Measurements from ENCODE around the gene KHDRBS2. TPM values are rescaled to one million over a fixed set of nuclear protein-coding genes. Genes with fewer than 3 reads are reported as not detected.
A peak's percentile ranks its signal among the peaks of the same experiment; 100 is the strongest.

KHDRBS2 gene
- total RNA-seq (2014; rRNA removed; shearing (Covaris generic)) = not detected in 2 replicates

DNA sequence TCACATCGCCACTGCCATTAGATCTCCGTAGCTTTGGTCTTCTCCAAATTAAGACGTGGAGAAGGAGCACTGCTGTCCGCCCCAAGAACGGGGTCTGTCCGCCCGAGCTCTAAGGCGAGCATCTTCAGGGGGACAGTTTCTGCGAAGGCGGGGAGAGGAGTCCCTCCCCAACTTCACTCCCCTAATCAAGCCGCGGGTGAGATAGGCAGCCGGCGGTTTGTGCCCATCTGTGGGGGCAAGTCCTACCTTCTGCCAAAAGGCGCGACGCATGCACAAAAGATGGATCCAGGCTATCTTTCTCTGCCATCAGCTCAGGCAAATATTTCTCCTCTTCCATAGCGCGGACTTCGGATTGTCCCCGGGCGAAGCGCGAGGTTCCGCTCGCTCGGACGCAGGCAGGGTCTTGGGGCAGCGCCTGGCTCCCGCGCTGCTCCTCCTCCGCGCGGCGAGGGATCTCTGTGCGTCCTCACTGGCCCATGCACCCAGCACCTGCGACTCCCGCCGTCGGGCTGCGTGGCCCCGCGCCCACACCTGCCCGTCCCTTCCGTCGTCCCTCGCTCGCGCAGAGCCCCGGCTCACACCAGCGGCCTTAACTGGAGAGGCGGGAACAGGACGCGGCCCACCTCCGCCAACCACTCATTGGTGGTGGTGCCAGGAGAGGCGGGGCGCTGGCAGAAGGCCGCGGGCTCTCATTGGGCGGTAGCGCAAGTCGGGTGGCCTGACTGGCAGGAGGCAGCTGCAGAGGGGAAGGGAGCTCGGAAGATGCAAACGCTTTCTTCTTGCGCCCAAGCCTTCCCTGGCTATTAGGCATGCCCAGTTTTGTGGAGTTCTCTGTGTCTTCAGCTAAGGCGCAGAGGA, at the start of gene KHDRBS2:
TSS of gene KHDRBS2 (minus strand) at position 614 of the 858 bp plus-strand sequence.
- no peak within 1 kb of the TSS for H3K27ac ChIP-seq
- 0 out of 2 replicates have a peak, but pooled peaks cover 3% of the 10 kb centered on the region for H3K27me3 ChIP-seq (replicated peaks)
- H3K4me1 ChIP-seq (replicated peaks) = no peaks in the 10 kb centered on the region
- H3K36me3 ChIP-seq = no peaks in the 10 kb centered on the region
- H3K4me3 ChIP-seq = no peak within 1 kb of the TSS
- no peaks in the 10 kb centered on the region for H3K9me3 ChIP-seq (replicated peaks)
- peak in 1 of 2 experiments; percentile 38 for DNase-seq (ENCODE audit: low read depth in 1 of 2, low spot score in 2 of 2)

DNA sequence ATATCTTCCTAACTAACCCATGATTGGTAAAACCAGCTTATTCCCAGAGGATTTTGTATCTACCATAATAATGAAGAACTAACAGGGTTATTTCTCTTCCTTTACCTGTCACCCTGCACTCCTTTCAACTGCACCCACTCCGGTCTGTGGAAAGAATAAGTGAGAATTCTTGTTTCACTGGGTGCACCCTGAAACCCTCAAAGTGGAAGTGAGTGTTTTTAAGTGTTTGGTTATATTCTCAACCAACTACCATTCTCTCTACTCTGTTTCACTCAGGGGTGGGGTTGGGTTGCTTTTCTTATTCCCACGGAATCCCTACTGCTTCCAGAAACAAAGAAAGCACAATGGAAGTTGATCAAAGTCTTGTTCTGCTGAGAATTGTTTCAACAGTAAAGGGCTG, 42.6 kb upstream of the KHDRBS2 start:
- Histone ChIP-seq H3K27ac (no peak overlapping the region), H3K4me1 (replicated peaks) (no peaks in the 10 kb centered on the region), H3K36me3 (no peaks in the 10 kb centered on the region), H3K4me3 (no peak overlapping the region), H3K27me3 (replicated peaks) (no peaks in the 10 kb centered on the region), H3K9me3 (replicated peaks) (no peaks in the 10 kb centered on the region)
- no peak for DNase-seq (ENCODE audit: low read depth in 1 of 2, low spot score in 2 of 2)

DNA sequence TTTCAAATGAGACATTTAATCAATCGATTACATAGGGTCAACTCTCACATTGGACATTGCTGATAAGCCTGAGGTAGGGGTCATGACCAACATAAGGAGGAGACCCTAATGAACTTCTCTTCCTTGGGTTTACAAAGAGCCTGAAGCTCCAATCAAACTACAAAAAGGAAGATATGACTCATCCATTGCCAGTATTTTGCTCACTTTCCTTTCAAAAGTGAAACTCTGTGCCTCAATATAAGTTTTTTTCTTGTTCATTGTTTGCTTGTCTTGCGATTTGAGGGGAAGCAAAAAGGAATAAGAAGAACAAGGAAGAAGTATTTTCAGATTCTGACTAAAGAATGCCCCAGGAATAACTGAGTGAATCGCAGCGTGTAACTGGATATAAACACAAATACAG, 38.8 kb upstream of the KHDRBS2 start:
- Histone ChIP-seq H3K4me3 (no peak overlapping the region), H3K9me3 (replicated peaks) (no peaks in the 10 kb centered on the region), H3K27ac (no peak overlapping the region), H3K27me3 (replicated peaks) (no peaks in the 10 kb centered on the region), H3K4me1 (replicated peaks) (no peaks in the 10 kb centered on the region), H3K36me3 (no peaks in the 10 kb centered on the region)
- no peak for DNase-seq (ENCODE audit: low read depth in 1 of 2, low spot score in 2 of 2)

DNA sequence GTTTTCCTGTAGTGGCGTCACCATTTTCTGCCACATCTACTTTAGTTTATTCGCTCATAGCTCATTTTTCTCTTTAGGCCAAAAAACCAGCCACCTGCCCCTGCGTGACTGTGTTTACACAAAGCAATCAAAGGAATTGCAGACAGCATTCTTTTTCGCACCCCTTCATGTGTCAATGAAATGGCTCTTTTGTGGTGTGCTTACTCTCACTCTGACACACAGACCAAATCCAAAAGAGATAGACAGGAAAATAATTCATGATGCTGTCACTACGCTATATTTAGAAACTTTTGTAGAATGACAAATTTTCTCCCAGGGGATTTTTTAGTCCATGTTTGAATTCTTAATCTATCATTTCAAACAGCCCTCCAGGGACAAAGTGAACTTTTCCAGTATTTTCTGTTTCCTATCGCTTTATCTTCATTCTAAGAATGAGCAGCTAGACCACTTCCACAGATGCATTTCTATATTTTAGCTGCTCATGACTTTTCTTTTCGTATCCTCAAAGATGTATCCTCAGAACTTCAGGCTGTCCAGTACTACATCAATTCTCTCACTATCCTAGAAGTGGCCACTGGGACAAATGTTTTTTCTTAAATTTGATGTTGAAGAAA, 37.9 kb upstream of the KHDRBS2 start:
- Histone ChIP-seq H3K4me1 (replicated peaks) (no peaks in the 10 kb centered on the region), H3K9me3 (replicated peaks) (no peaks in the 10 kb centered on the region), H3K27ac (no peak overlapping the region)

DNA sequence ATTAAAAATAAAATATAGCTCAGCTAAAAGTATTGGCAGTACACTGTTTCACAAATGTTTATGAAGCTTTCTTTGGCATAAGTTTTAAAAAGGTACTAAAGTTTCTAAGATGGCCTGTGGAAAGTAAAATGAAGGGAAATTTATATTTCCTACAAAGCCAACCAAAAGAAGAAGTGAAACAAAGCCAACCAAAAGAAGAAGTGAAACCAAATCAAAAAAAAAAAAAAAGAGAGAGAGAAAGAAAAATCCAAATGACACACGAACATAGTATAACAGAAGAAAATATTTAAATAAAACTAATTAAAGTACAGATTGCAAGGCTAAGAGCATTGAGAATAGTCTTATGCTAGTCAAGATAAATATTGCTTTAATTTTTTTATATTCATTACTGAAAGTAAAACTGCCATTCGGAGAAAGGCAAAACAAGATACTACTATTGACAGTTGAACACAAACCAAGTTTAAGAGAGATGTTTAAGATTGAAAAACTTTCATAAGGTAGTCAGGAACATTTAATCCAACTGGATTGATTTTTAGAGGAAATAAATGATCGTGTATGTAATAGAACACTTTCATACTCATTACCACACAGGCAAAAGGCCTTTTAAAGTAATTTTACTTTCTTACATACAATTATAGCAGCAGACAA, 12.8 kb upstream of the KHDRBS2 start:
- no peak for DNase-seq (ENCODE audit: low read depth in 1 of 2, low spot score in 2 of 2)
- H3K27me3 ChIP-seq (replicated peaks) = no peaks in the 10 kb centered on the region

More for the DNA sequence above, 37.9 kb upstream of the KHDRBS2 start:
- Histone ChIP-seq H3K4me3 (no peak overlapping the region), H3K27me3 (replicated peaks) (no peaks in the 10 kb centered on the region), H3K36me3 (no peaks in the 10 kb centered on the region)
- no peak for DNase-seq (ENCODE audit: low read depth in 1 of 2, low spot score in 2 of 2)

DNA sequence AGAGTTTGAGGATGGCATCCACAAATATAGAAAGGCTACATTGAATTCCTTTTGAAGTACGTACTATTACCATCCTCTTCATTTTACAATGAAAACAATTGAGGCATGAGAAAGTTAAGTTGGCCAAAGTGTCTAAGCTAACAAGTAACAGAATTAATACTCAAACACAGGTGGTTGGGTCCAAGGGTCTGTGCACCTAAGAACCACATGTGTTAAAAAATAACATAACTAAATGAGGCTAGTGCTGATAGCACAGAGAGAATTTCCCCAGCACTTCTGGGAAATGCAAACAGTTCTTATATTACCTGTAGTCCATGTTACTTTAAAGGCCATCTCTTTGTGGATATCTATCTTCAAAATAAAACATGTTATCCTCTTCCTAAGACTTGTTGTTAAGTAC, 10.5 kb upstream of the KHDRBS2 start:
- no peaks in the 10 kb centered on the region for H3K4me1 ChIP-seq (replicated peaks)
- DNase-seq (ENCODE audit: low read depth in 1 of 2, low spot score in 2 of 2) = no peak
- H3K9me3 ChIP-seq (replicated peaks) = no peaks in the 10 kb centered on the region

More for the DNA sequence above, 12.8 kb upstream of the KHDRBS2 start:
- no peaks in the 10 kb centered on the region for H3K9me3 ChIP-seq (replicated peaks)
- H3K27ac ChIP-seq = no peak overlapping the region
- H3K4me3 ChIP-seq = no peak overlapping the region
- no peaks in the 10 kb centered on the region for H3K36me3 ChIP-seq
- H3K4me1 ChIP-seq (replicated peaks) = no peaks in the 10 kb centered on the region

DNA sequence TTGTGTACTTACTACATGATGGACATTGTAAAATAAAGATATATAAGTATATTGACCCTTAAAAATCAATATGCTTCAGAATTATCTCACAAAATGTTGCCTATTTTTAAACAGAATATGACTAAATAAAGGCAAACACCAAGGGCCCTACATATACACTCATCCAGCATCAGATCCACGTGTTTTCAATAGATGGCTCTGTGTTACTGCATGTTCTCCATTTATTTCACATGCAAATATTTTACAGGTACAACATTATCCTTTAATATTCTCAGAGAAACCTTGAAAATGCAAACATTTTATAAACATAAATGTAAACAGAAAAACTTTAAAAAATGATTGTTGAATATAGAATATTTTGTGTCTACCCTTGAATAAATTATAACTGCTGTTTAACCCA, 2.9 kb upstream of the KHDRBS2 start:
- H3K36me3 ChIP-seq = no peaks in the 10 kb centered on the region
- H3K27me3 ChIP-seq (replicated peaks) = no peaks in the 10 kb centered on the region
- DNase-seq (ENCODE audit: low read depth in 1 of 2, low spot score in 2 of 2) = no peak
- H3K4me1 ChIP-seq (replicated peaks) = no peaks in the 10 kb centered on the region
- H3K4me3 ChIP-seq = no peak overlapping the region
- no peaks in the 10 kb centered on the region for H3K9me3 ChIP-seq (replicated peaks)
- H3K27ac ChIP-seq = no peak overlapping the region

More for the DNA sequence above, 10.5 kb upstream of the KHDRBS2 start:
- H3K27me3 ChIP-seq (replicated peaks) = no peaks in the 10 kb centered on the region
- no peaks in the 10 kb centered on the region for H3K36me3 ChIP-seq
- no peak overlapping the region for H3K27ac ChIP-seq
- no peak overlapping the region for H3K4me3 ChIP-seq

DNA sequence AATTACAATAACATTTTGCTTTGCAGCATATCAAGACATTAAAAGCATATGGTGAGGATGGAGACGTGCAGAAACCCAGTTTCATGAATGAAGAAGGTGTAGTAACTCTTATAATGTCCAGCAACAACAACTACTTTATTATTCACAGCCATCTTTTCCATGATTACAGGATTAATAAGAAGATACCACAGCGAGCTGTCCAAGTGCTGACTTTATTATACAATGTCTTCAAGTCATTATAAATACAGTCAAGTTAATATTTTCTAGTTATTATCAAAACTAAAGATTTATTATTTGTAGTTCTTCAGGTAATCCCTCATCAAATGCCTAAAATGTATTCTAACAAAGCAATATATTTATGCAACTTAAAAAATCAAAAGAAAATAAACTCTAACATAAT, 2.5 kb upstream of the KHDRBS2 start:
- H3K27me3 ChIP-seq (replicated peaks) = 0 out of 2 replicates have a peak, but pooled peaks cover under 1% of the 10 kb centered on the region
- no peaks in the 10 kb centered on the region for H3K4me1 ChIP-seq (replicated peaks)
- H3K27ac ChIP-seq = no peak overlapping the region
- no peaks in the 10 kb centered on the region for H3K9me3 ChIP-seq (replicated peaks)
- H3K4me3 ChIP-seq = no peak overlapping the region
- DNase-seq (ENCODE audit: low read depth in 1 of 2, low spot score in 2 of 2) = no peak
- no peaks in the 10 kb centered on the region for H3K36me3 ChIP-seq

DNA sequence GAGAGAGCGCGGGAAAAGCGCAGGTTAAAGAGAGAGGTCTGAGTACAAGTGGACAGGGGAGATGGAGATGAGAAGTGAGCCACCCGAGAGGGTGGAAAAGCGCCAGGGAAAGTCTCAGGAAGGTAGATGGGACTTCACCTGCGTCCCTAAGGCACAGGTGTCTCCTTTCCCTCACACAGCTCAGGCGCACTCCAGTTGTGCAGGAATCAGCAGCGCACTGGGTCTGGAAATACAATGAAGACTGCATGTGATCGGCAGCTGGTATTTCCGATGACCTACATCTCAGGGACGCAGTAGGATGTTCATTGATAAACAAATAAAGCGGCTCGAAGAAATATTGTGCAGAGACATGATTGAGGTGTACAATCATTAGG, 432 bp upstream of the KHDRBS2 start:
- no peak overlapping the region for H3K4me3 ChIP-seq
- H3K9me3 ChIP-seq (replicated peaks) = no peaks in the 10 kb centered on the region
- H3K36me3 ChIP-seq = no peaks in the 10 kb centered on the region
- H3K27ac ChIP-seq = no peak overlapping the region
- no peaks in the 10 kb centered on the region for H3K4me1 ChIP-seq (replicated peaks)
- 0 out of 2 replicates have a peak, but pooled peaks cover 3% of the 10 kb centered on the region for H3K27me3 ChIP-seq (replicated peaks)
- DNase-seq (ENCODE audit: low read depth in 1 of 2, low spot score in 2 of 2) = no peak

DNA sequence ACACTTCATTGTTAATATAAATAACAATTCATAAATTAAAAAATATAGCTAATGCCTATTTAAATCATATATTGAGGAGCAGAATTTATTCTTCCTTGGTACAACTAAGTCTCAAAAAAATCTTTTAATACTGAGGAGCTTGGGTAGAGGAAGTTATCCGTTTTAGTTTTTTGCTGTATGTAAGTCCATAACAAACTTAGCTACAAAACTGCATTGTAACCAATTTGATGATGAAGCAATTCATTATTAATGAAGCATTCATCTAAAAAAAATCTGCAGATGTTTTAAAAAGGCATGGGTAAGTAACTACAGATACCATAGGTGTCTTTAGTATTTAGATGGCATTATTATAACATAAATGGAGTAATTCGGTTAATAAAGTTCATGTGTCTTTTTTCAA, 1.3 kb downstream of the KHDRBS2 start:
- no peaks in the 10 kb centered on the region for H3K36me3 ChIP-seq
- no peaks in the 10 kb centered on the region for H3K9me3 ChIP-seq (replicated peaks)
- no peak overlapping the region for H3K27ac ChIP-seq
- no peak for DNase-seq (ENCODE audit: low read depth in 1 of 2, low spot score in 2 of 2)
- no peak overlapping the region for H3K4me3 ChIP-seq
- H3K27me3 ChIP-seq (replicated peaks) = 0 out of 2 replicates have a peak, but pooled peaks cover 3% of the 10 kb centered on the region
- H3K4me1 ChIP-seq (replicated peaks) = no peaks in the 10 kb centered on the region

DNA sequence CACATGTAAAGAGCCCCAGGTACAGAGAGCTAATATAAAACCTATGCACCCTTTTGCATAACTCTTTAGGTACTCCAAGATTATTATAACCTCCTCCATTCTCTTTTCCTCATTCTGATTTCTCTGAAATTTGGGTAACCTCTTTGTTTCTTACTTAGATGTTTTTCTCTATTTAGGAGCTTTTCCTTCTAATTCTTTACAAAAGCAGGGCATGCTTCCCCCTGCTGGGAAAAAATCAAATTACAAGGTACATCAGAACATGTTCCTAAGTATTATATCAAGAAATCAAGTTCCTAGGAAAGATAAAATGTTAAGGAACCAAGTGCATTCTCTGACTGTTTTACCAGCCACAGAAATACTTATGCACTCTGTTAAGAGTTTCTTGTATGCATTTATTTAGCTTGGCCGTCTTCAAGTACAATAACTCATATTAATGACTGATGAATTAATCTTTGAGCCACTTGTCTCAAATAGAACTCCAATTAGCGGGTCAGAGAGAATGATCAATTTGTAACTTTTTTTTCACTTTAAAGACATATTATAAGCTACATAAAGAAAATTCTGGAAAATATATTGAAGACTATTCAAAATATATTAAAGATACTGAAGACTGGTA, 2.1 kb downstream of the KHDRBS2 start:
- Histone ChIP-seq H3K4me1 (replicated peaks) (no peaks in the 10 kb centered on the region), H3K27me3 (replicated peaks) (0 out of 2 replicates have a peak, but pooled peaks cover 3% of the 10 kb centered on the region), H3K27ac (no peak overlapping the region), H3K36me3 (no peaks in the 10 kb centered on the region), H3K4me3 (no peak overlapping the region), H3K9me3 (replicated peaks) (no peaks in the 10 kb centered on the region)
- DNase-seq (ENCODE audit: low read depth in 1 of 2, low spot score in 2 of 2) = peak in 1 of 2 experiments; percentile 2

DNA sequence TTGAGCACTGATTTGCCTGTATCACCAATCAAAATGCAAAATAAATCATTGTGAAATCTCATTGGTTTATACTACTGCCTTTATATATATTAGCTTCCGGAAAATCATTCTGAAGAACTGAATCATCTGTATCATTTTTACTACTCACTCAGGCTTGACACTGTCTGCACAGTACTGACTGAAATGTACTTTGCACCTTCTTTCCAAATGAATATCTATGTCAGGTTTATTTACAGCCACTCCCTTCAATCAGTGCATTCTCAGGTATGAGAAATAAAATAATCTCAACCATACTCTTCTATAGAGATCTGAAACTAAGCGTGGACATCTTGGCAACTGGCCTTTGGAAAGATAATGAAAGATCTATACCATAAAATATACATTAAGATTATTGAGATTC, 2.7 kb downstream of the KHDRBS2 start:
- Histone ChIP-seq H3K27me3 (replicated peaks) (0 out of 2 replicates have a peak, but pooled peaks cover 3% of the 10 kb centered on the region), H3K27ac (no peak overlapping the region), H3K36me3 (no peaks in the 10 kb centered on the region), H3K9me3 (replicated peaks) (no peaks in the 10 kb centered on the region), H3K4me3 (no peak overlapping the region), H3K4me1 (replicated peaks) (no peaks in the 10 kb centered on the region)
- DNase-seq (ENCODE audit: low read depth in 1 of 2, low spot score in 2 of 2) = no peak

DNA sequence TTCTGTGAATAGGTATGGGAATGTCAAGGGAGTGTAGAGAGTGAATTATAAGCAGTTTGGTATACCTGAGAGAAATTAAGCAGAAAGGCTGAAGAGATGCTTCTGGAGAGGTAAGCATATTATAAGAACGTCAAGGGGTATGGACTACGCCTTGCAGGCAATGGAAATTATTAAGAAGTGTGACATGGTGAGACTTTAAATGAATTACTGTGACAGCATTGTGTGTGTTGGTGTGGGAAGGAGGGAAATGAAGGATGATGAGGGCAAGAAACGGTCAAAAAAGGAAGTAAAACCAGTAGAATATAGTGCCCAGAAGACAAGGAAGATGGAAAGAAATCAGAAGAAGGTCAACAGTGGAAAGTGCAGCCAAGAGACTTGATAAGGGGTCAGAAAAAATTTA, 5.9 kb downstream of the KHDRBS2 start:
- no peak overlapping the region for H3K4me3 ChIP-seq
- H3K27me3 ChIP-seq (replicated peaks) = 0 out of 2 replicates have a peak, but pooled peaks cover 3% of the 10 kb centered on the region
- no peaks in the 10 kb centered on the region for H3K4me1 ChIP-seq (replicated peaks)
- H3K9me3 ChIP-seq (replicated peaks) = no peaks in the 10 kb centered on the region
- no peak for DNase-seq (ENCODE audit: low read depth in 1 of 2, low spot score in 2 of 2)
- no peak overlapping the region for H3K27ac ChIP-seq
- no peaks in the 10 kb centered on the region for H3K36me3 ChIP-seq

All from SJSA1 (cell line).